GM21360 (cell line): ENCODE measurements around the gene ORMDL3.
"Not testable (repeated sequence)": the region's sequence is repeated elsewhere in the genome, so short reads cannot be mapped to it uniquely, and the experiment has no call there.

Experiments
- ATAC-seq: cut with Tn5 transposase; IDR thresholded peaks from one replicate; pipeline ENCODE4 v1.9.1; 2021; ENCODE audit warnings: mild to moderate bottlenecking, moderate library complexity; ENCODE audit not compliant: unreplicated experiment

The ORMDL3 gene

GRCh38 chr17:39925282-39926134 is 1.9 kb downstream of the ORMDL3 start:
- no peak for ATAC-seq

- ATAC-seq = no peak
Measured at GRCh38 chr17:39924691-39925055, 2.7 kb downstream of the ORMDL3 start.

DNA sequence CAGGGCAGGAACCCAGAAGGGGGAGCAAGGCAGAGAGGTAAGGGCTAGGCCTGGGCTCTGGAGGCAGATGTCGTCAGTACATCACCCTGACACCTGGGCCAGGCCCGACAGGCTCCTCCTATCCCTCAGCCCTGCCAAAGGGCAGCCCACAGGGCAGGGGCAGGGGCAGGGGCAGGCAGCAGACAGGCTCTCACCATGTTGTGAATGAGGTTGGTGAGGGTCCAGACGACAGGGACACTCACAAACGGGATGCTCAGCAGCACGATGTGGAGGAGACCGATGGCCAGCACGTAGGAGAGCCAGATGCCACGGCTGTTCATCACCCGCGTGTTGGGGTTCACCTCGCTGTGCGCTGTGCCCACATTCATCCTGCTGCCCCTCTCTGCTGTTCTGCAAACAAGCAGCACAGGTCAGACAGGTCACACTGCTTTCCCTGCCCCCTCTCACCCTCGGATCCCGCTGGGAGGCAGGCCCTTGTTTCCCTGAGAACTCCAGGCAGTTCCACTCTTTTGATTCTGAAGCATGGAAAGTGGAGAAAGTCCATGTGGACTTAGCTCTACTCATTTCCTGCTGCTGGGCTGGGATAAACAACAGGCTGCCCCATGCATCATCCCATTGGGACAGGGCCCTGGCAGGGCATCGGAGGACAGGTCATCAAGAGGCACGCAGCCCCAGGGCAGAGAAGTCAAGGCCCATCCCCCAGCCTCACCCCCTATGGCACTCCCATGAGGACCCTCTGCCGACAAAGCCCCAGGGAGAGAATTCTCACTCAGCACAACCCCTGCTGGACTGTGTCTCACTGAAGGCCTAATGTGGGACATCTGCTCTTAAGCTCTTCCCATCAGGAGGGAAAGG is 3.3 kb downstream of the ORMDL3 start:
- no peak for ATAC-seq

- no peak for ATAC-seq
Measured at GRCh38 chr17:39923230-39923629, 4.2 kb downstream of the ORMDL3 start.

GRCh38 chr17:39922006-39922405 is 5.4 kb downstream of the ORMDL3 start:
- no peak for ATAC-seq

GRCh38 chr17:39921323-39921722 is 6.1 kb downstream of the ORMDL3 start:
- no peak for ATAC-seq

DNA sequence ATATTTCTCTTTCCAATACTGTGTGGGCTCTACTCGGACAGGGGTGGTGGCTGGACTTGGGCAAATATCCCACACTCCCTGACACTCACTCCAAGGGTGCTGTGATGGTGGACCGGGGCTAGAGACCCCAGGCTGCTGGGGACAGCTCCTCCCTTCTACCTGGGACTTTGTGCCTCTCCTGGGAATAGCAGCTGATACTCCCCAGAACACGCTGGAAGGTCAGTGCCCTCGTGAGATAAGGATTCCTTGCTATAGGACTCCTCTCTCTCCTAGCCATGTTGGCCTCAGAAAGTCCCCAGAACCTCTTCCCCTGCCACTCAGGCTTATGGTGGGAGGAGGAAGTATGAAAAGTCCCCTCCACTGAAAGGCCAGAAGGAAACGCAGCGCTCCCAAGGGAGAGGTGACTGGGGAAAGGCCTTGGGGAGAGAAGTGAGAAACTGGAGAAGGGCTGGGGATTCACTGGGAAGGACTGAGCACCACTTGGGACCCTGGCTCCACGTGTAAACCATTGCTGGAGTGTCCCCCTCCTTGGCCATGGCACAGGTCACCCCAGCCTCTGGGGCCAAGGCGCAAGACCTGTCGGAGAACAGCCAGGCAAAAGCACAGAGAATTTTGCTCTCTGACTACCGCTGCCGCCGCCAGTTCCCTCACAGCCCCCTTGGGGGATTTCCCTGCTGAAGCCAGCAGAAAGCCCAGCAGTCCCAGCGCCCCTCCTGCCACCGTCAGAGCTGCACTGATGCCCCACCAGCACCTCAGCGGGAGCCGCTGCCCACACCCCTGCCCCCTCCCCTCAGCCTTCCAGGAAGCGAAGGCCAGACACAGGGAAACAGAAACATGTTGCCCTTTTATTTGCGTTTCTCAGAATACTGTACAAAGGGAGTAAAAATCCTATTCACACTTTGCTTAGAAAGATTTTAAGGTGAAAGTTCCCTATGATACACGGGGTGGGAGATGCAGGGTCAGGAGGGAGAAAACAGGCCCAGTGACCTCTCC is 6.9 kb downstream of the ORMDL3 start:
- ATAC-seq = no peak

- no peak for ATAC-seq
Measured at GRCh38 chr17:39919087-39919683, 8.2 kb downstream of the ORMDL3 start.

DNA sequence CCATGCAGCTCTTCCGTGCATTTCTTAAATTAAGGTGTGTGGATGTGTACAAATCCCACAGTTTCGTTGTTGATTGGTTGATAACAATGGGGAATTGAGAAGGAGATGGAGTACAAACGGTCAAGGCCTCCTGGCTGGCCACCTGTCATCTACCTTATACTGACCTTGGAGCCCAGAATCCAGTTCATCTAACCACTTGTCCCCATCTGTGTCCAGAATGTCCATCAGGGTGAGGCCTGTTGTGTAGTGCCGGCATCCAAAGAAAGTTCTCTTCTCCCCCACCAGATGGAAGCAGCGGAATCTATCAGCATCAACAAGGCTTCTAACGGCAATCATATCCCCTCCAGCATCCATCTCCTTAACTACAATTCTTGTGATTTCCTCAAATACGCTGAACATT is 10.5 kb downstream of the ORMDL3 start:
- ATAC-seq = no peak

DNA sequence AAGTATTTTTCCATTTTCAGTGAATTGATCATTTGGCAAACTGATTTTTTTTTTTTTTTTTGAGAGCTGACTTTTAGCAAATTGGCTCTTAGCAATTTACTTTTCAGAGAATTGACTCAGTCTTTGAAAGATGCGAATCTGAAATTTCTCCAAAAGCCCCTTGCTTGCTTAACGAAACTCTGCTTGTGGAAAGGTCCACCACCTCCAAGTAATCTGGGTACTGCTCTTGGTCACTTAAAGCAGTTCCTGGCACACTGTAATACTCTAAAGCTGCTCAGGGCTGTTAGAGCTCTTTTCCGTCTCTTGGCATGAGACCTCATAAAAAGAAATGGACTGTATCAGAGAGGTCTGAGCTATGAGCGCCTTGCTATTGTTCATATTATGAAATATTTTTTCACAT is 11.8 kb downstream of the ORMDL3 start:
- no peak for ATAC-seq

DNA sequence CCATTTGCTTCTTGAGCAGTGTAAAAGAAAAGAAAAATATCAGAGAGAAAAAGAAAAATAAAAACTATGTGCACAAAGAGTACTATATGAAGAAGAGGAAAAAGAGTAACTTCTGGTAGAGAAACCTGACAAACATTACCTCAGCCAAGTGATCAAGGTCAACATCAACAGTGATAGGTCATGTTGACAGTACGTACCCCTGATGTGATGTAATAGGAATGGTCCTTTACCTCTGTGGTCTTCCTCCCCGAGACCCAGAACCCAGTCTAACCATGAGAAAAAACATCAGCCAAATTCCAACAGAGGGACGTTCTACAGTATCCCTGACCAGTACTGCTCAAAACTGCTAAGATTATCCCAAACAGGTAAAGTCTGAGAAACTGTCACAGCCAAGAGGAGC is 13.4 kb downstream of the ORMDL3 start:
- ATAC-seq = no peak

- ATAC-seq = no peak
Measured at GRCh38 chr17:39908789-39909352, 18.5 kb downstream of the ORMDL3 start.

GRCh38 chr17:39904990-39905288 is 22.5 kb downstream of the ORMDL3 start:
- ATAC-seq = no peak

GRCh38 chr17:39903158-39903884 is 24.1 kb downstream of the ORMDL3 start:
- ATAC-seq = no peak

DNA sequence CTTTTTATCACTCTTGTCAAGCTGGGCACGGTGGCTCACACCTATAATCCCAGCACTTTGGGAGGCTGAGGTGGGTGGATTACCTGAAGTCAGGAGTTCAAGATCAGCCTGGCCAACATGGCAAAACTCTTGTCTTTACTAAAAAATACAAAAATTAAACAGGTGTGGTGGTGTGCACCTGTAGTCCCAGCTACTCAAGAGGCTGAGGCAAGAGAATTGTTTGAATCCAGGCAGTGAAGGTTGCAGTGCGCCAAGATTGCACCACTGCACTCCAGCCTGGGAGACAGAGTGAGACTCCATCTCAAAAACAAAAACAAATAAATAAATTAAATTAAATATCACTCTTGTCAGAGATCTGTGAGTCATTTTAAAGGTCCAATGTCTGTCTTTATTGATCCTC is 25.4 kb downstream of the ORMDL3 start:
- ATAC-seq = not testable (repeated sequence)

GRCh38 chr17:39899215-39899614 is 28.2 kb downstream of the ORMDL3 start:
- ATAC-seq = no peak

DNA sequence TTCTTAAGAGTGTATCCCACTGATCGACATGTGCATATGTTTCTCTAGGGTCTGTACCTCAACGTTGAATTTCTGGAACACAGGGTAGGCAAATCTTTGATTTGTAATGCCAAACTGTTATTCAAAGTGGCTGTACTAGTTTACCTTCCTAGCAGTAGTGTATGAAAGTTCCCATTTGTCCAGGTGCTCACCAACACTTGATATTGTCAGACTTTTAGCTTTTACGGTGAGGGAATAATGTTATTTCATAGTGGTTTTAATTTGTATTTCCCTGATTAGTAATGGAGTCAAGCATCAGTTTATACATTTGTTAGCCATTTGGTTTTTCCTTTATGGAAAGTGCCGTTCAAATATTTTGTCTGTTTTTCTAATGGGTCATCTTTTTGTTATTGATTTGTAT is 29.3 kb downstream of the ORMDL3 start:
- ATAC-seq = no peak

DNA sequence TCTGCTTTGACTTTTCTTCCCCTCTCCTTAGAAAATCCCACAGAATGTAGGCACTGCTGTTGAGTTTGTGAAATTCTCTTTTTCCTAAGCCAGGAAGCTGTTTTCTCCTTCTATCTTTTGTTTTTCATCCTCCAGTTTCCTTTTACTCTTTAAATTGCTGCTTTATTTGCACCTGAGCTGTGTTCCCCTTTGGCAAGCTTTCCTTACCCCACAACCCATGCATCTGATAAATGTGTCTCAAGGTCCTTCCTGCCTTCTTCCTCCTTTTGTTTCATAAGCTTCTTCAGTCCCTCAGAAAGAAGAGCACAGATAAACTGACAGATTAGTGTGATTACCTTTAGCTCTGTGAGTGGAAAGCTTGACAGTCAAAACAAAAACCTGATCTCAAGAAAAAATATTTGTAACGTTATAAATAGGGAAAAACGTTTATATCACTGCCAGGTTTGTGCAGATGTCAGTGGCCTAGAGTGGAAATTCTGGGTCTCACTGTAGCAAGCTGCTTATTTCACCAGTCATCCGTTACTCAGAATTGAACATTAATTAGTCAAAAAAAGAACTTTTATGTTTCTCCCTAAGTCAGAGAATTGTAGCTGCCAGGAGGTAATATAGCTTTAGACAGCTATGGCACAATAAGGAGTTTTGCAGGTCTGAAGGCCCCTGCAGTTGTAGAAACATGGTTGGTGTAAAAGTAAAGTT is 32.6 kb downstream of the ORMDL3 start:
- ATAC-seq = no peak

DNA sequence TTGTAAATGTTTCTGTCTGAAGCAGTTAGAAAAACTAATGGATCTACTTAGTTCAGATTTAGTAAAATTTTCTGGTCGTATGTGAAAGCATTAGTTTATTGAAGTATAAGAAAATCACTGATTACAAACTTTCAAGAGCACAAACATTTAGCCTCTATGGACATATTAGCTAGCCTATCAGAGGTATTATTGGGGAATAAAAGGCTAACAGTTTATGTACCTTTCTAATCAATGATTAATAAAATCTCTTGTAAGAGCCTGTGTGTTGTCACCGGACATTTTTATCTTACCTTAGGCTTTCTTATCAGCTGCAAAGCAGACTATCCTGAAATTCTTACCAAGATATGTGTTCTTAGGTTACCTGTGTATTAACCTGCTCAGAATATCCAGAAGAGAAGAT is 38.2 kb downstream of the ORMDL3 start:
- ATAC-seq = no peak
